GM12878 (cell line): ENCODE data around the gene PCBP1.

Experiments used
- ATF3 ChIP-seq: IDR thresholded peaks from 2 replicates; pipeline ENCODE4 v1.6.1; 2011; ENCODE audit warnings: low read depth, mild to moderate bottlenecking, low read length, moderate library complexity, borderline replicate concordance; ENCODE audit errors: extremely low read depth
- CREB1 ChIP-seq: IDR thresholded peaks from 2 replicates; pipeline ENCODE4 v1.6.1; 2012; ENCODE audit warnings: low read depth, mild to moderate bottlenecking, inconsistent platforms
- CTCF ChIP-seq, 3 experiments: IDR thresholded peaks in 2 of 3; conservative IDR thresholded peaks in 1 of 3; 2 replicates each; pipeline ENCODE4 v1.5.1; 2011; ENCODE audit warnings: low read depth in 3 of 3, low read length in 3 of 3, mild to moderate bottlenecking in 3 of 3, control low read depth in 2 of 3, moderate library complexity in 2 of 3, inconsistent platforms in 1 of 3, mixed read lengths in 1 of 3; ENCODE audit not compliant: control insufficient read depth in 2 of 3, insufficient read depth in 1 of 3; ENCODE audit errors: extremely low read depth in 1 of 3
- EZH2 ChIP-seq: IDR thresholded peaks from 2 replicates; pipeline ENCODE4 v1.6.1; 2012; ENCODE audit warnings: low read depth, mild to moderate bottlenecking, control low read depth, inconsistent platforms, low read length, borderline replicate concordance; ENCODE audit not compliant: control insufficient read depth
- NRF1 ChIP-seq: conservative IDR thresholded peaks from 2 replicates; pipeline ENCODE4 v1.6.1; 2011; ENCODE audit warnings: mild to moderate bottlenecking, low read depth, low read length, improper control_type of control experiment
- POLR2AphosphoS5 ChIP-seq: IDR thresholded peaks from 2 replicates; pipeline ENCODE4 v1.6.1; 2011; ENCODE audit warnings: mild to moderate bottlenecking, low read length, inconsistent platforms
- SP1 ChIP-seq: IDR thresholded peaks from one replicate; pipeline ENCODE4 v1.6.1; 2011; ENCODE audit warnings: low read depth, low read length
- USF2 ChIP-seq: IDR thresholded peaks from 2 replicates; pipeline ENCODE4 v1.6.1; 2011; ENCODE audit warnings: low read depth, low read length, improper control_type of control experiment, borderline replicate concordance

- TF ChIP-seq USF2: no peak
- no peak for TF ChIP-seq NRF1
- no peak for TF ChIP-seq CTCF (IDR thresholded peaks at IDR 0.05 in 2 of 3, conservative IDR thresholded peaks at IDR 0.05 in 1 of 3; ENCODE audit: control insufficient read depth in 2 of 3, extremely low read depth in 1 of 3, insufficient read depth in 1 of 3, low read depth in 3 of 3, low read length in 3 of 3)
- TF ChIP-seq CREB1: no peak
- TF ChIP-seq POLR2AphosphoS5: no peak
- no peak for TF ChIP-seq SP1
- no peak for TF ChIP-seq ATF3
- TF ChIP-seq EZH2: no peak
Measured at GRCh38 chr2:70091816-70092215, 4.5 kb downstream of the PCBP1 start.
